HEK293 (cell line): Measurements from ENCODE around the gene BLOC1S5.

Experiments
- CTCF ChIA-PET: fragments of 350-600 bp; formaldehyde crosslinking; extraction: SDS; loops from one replicate; lab custom pipeline; 2021; ENCODE audit warnings: antibody characterized with exemption; lab: Yijun Ruan, JAX
- POLR2A ChIA-PET: fragments of 300-600 bp; formaldehyde crosslinking; extraction: SDS; loops from one replicate; lab custom pipeline; 2020; ENCODE audit warnings: antibody characterized with exemption, inconsistent platforms; lab: Yijun Ruan, JAX
- H3K27ac ChIP-seq: fragments of 200-500 bp; sonication (Bioruptor generic); 2 replicates; pipeline ENCODE4 v1.5.1; 2014; ENCODE audit warnings: low read depth, low read length, control low read depth, inconsistent platforms; ENCODE audit errors: extremely low read depth
- H3K36me3 ChIP-seq, 2 experiments: fragments of 200-500 bp in 1 of 2; sonication (Bioruptor generic) in 1 of 2; 1 replicate in 1 of 2; 2 replicates in 1 of 2; pipeline ENCODE4 v1.5.1; 2014 to 2017; ENCODE audit warnings: inconsistent platforms in 2 of 2, low read length in 2 of 2; ENCODE audit not compliant: control insufficient read depth in 2 of 2, insufficient read depth in 1 of 2
- H3K4me1 ChIP-seq: fragments of 200-500 bp; sonication (Bioruptor generic); 2 replicates; pipeline ENCODE4 v1.5.1; 2014; ENCODE audit warnings: mild to moderate bottlenecking, low read length, inconsistent platforms; ENCODE audit not compliant: control insufficient read depth, insufficient read depth
- H3K4me3 ChIP-seq: 2 replicates; pipeline ENCODE4 v1.5.1; 2011; ENCODE audit warnings: low read depth, mild to moderate bottlenecking, control low read depth, low read length, moderate library complexity
- H3K9me3 ChIP-seq: fragments of 200-500 bp; sonication (Bioruptor generic); 2 replicates; pipeline ENCODE4 v1.5.1; 2014; ENCODE audit warnings: low read depth, low read length, inconsistent platforms; ENCODE audit not compliant: control insufficient read depth, insufficient read depth
- GFI1B ChIP-seq: fragments of 450-650 bp; formaldehyde crosslinking; IDR thresholded peaks from 2 replicates; pipeline ENCODE4 v1.5.1; 2016; ENCODE audit warnings: missing biosample characterization, missing genetic modification characterization
- GLI2 ChIP-seq: fragments of 450-650 bp; formaldehyde crosslinking; IDR thresholded peaks from 2 replicates; pipeline ENCODE4; 2017; ENCODE audit warnings: missing biosample characterization, missing genetic modification characterization, low read depth, borderline replicate concordance
- HOXC10 ChIP-seq: sonication (generic); formaldehyde crosslinking; IDR thresholded peaks from 2 replicates; pipeline ENCODE4 v1.8.1; 2023; ENCODE audit warnings: mild to moderate bottlenecking, missing genetic modification reagents
- HOXD13 ChIP-seq: sonication (generic); formaldehyde crosslinking; IDR thresholded peaks from 2 replicates; pipeline ENCODE4 v1.8.0; 2022; ENCODE audit warnings: missing genetic modification reagents, borderline replicate concordance
- IKZF3 ChIP-seq: fragments of 450-650 bp; IDR thresholded peaks from 2 replicates; pipeline ENCODE4 v1.5.0; 2018; ENCODE audit warnings: missing biosample characterization, mild to moderate bottlenecking, missing genetic modification characterization, moderate library complexity
- KLF16 ChIP-seq: fragments of 450-650 bp; formaldehyde crosslinking; IDR thresholded peaks from 2 replicates; pipeline ENCODE4 v1.5.1; 2017; ENCODE audit warnings: missing biosample characterization, missing genetic modification characterization
- REPIN1 ChIP-seq: fragments of 450-650 bp; formaldehyde crosslinking; IDR thresholded peaks from 2 replicates; pipeline ENCODE4 v1.5.1; 2017; ENCODE audit warnings: missing biosample characterization, missing genetic modification characterization, low read depth
- YY1 ChIP-seq: fragments of 450-650 bp; formaldehyde crosslinking; IDR thresholded peaks from 2 replicates; pipeline ENCODE4 v1.5.1; 2018; ENCODE audit warnings: missing biosample characterization, missing genetic modification characterization
- ZNF133 ChIP-seq: fragments of 450-650 bp; formaldehyde crosslinking; IDR thresholded peaks from 2 replicates; pipeline ENCODE4 v1.5.1; 2016; ENCODE audit warnings: missing biosample characterization, missing genetic modification characterization
- ZNF138 ChIP-seq: fragments of 450-650 bp; formaldehyde crosslinking; IDR thresholded peaks from 2 replicates; pipeline ENCODE4 v1.5.1; 2016; ENCODE audit warnings: missing biosample characterization, missing genetic modification characterization, borderline replicate concordance
- ZNF155 ChIP-seq: fragments of 450-650 bp; formaldehyde crosslinking; IDR thresholded peaks from 2 replicates; pipeline ENCODE4 v1.5.1; 2016; ENCODE audit warnings: missing biosample characterization, missing genetic modification characterization
- ZNF184 ChIP-seq: fragments of 450-650 bp; IDR thresholded peaks from 2 replicates; pipeline ENCODE4 v1.5.1; 2018; ENCODE audit warnings: missing biosample characterization, mild to moderate bottlenecking, missing genetic modification characterization
- ZNF214 ChIP-seq: fragments of 450-650 bp; formaldehyde crosslinking; IDR thresholded peaks from 2 replicates; pipeline ENCODE4 v1.5.1; 2017; ENCODE audit warnings: missing biosample characterization, mild to moderate bottlenecking, missing genetic modification characterization, borderline replicate concordance
- ZNF221 ChIP-seq: fragments of 450-650 bp; formaldehyde crosslinking; IDR thresholded peaks from 2 replicates; pipeline ENCODE4 v1.5.1; 2017; ENCODE audit warnings: missing biosample characterization, missing genetic modification characterization, borderline replicate concordance
- ZNF223 ChIP-seq: fragments of 450-650 bp; formaldehyde crosslinking; IDR thresholded peaks from 2 replicates; pipeline ENCODE4 v1.5.1; 2016; ENCODE audit warnings: missing biosample characterization, missing genetic modification characterization
- ZNF239 ChIP-seq: fragments of 450-650 bp; formaldehyde crosslinking; IDR thresholded peaks from 2 replicates; pipeline ENCODE4 v1.5.1; 2016; ENCODE audit warnings: missing biosample characterization, missing genetic modification characterization
- ZNF341 ChIP-seq: fragments of 450-650 bp; formaldehyde crosslinking; IDR thresholded peaks from 2 replicates; pipeline ENCODE4; 2016; ENCODE audit warnings: low read depth, missing biosample characterization, missing genetic modification characterization
- ZNF549 ChIP-seq: fragments of 450-650 bp; IDR thresholded peaks from 2 replicates; pipeline ENCODE4 v1.5.1; 2018; ENCODE audit warnings: missing biosample characterization, missing genetic modification characterization, mild to moderate bottlenecking, inconsistent platforms, moderate library complexity
- ZSCAN18 ChIP-seq: fragments of 450-650 bp; formaldehyde crosslinking; IDR thresholded peaks from 2 replicates; pipeline ENCODE4 v1.5.1; 2016; ENCODE audit warnings: missing biosample characterization, missing genetic modification characterization
- TF ChIP-seq, protein P1 (sequence below): fragments of 450-650 bp; formaldehyde crosslinking; IDR thresholded peaks from 2 replicates; pipeline ENCODE4 v1.5.1; 2016; ENCODE audit warnings: missing biosample characterization, missing genetic modification characterization, borderline replicate concordance
- TF ChIP-seq, protein P2 (sequence below): fragments of 450-650 bp; formaldehyde crosslinking; IDR thresholded peaks from 2 replicates; pipeline ENCODE4 v1.5.1; 2017; ENCODE audit warnings: missing biosample characterization, missing genetic modification characterization
- TF ChIP-seq, protein P3 (sequence below): fragments of 450-650 bp; formaldehyde crosslinking; IDR thresholded peaks from 2 replicates; pipeline ENCODE4 v1.5.1; 2016; ENCODE audit warnings: missing biosample characterization, missing genetic modification characterization, low read depth

Gene BLOC1S5

DNA sequence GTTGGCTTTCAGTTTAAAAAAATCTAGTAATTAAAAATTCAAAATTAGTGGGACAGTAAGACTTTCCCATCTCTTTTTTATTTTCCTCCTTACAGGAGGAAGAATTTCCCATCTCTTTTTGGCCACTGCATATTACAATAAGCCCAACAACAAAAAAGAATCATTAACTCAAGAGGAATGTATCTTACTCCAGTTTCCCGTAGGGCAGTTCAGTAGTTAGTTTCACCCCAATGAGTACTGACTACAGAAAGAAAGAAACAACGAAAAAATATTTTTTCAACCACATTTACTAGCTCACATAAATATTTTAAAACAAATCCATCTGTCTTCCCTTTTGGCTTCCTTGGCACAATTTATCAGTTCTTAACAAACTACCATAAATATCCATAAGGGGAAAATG, 14.9 kb upstream of the BLOC1S5 start:
- Histone ChIP-seq H3K4me3 (no peak overlapping the region), H3K9me3 (no peaks in the 10 kb centered on the region), H3K4me1 (peaks cover 9% of the 10 kb centered on the region), H3K27ac (no peak overlapping the region), H3K36me3 (peaks cover 6 to 11% of the 10 kb centered on the region in 2 experiments; a peak in 2 of 3 replicates)
- ChIA-PET CTCF (interaction anchor here (0.8 to 1.4 kb wide), 3 partner anchors 14 to 1337 kb away, joined by 3 to 7 read pairs (median 4); partner anchors contain the start of gene BLOC1S5), POLR2A (no interaction called here)
- no peak for TF ChIP-seq ZNF184 (tag by site-specific recombination)
- TF ChIP-seq, protein P1, sequence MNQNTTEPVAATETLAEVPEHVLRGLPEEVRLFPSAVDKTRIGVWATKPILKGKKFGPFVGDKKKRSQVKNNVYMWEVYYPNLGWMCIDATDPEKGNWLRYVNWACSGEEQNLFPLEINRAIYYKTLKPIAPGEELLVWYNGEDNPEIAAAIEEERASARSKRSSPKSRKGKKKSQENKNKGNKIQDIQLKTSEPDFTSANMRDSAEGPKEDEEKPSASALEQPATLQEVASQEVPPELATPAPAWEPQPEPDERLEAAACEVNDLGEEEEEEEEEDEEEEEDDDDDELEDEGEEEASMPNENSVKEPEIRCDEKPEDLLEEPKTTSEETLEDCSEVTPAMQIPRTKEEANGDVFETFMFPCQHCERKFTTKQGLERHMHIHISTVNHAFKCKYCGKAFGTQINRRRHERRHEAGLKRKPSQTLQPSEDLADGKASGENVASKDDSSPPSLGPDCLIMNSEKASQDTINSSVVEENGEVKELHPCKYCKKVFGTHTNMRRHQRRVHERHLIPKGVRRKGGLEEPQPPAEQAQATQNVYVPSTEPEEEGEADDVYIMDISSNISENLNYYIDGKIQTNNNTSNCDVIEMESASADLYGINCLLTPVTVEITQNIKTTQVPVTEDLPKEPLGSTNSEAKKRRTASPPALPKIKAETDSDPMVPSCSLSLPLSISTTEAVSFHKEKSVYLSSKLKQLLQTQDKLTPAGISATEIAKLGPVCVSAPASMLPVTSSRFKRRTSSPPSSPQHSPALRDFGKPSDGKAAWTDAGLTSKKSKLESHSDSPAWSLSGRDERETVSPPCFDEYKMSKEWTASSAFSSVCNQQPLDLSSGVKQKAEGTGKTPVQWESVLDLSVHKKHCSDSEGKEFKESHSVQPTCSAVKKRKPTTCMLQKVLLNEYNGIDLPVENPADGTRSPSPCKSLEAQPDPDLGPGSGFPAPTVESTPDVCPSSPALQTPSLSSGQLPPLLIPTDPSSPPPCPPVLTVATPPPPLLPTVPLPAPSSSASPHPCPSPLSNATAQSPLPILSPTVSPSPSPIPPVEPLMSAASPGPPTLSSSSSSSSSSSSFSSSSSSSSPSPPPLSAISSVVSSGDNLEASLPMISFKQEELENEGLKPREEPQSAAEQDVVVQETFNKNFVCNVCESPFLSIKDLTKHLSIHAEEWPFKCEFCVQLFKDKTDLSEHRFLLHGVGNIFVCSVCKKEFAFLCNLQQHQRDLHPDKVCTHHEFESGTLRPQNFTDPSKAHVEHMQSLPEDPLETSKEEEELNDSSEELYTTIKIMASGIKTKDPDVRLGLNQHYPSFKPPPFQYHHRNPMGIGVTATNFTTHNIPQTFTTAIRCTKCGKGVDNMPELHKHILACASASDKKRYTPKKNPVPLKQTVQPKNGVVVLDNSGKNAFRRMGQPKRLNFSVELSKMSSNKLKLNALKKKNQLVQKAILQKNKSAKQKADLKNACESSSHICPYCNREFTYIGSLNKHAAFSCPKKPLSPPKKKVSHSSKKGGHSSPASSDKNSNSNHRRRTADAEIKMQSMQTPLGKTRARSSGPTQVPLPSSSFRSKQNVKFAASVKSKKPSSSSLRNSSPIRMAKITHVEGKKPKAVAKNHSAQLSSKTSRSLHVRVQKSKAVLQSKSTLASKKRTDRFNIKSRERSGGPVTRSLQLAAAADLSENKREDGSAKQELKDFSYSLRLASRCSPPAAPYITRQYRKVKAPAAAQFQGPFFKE: no peak
- no peak for TF ChIP-seq REPIN1 (tag by site-specific recombination)
- no peak for TF ChIP-seq ZNF133 (tag by site-specific recombination)
- no peak for TF ChIP-seq ZNF155 (tag by site-specific recombination)
- no peak for TF ChIP-seq ZNF223
- TF ChIP-seq GLI2 (tag by site-specific recombination): no peak

GRCh38 chr6:8077991-8078390, 13.8 kb upstream of the BLOC1S5 start:
- POLR2A ChIA-PET: interaction anchor here (0.9 kb wide), 1 partner anchor 24 kb away, joined by 3 read pairs; the partner anchor contains the start of gene EEF1E1
- CTCF ChIA-PET: no interaction called here
- Histone ChIP-seq H3K4me3 (no peak overlapping the region), H3K27ac (no peak overlapping the region)
- TF ChIP-seq ZNF138: no peak
- no peak for TF ChIP-seq YY1 (tag by site-specific recombination)
- TF ChIP-seq ZNF341: no peak
- no peak for TF ChIP-seq ZNF214
- TF ChIP-seq, protein P2, sequence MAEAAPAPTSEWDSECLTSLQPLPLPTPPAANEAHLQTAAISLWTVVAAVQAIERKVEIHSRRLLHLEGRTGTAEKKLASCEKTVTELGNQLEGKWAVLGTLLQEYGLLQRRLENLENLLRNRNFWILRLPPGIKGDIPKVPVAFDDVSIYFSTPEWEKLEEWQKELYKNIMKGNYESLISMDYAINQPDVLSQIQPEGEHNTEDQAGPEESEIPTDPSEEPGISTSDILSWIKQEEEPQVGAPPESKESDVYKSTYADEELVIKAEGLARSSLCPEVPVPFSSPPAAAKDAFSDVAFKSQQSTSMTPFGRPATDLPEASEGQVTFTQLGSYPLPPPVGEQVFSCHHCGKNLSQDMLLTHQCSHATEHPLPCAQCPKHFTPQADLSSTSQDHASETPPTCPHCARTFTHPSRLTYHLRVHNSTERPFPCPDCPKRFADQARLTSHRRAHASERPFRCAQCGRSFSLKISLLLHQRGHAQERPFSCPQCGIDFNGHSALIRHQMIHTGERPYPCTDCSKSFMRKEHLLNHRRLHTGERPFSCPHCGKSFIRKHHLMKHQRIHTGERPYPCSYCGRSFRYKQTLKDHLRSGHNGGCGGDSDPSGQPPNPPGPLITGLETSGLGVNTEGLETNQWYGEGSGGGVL (tag by site-specific recombination): no peak
- TF ChIP-seq HOXD13: no peak
- TF ChIP-seq KLF16: no peak
- no peak for TF ChIP-seq ZNF549 (tag by site-specific recombination)
- TF ChIP-seq ZSCAN18 (tag by site-specific recombination): no peak
- TF ChIP-seq, protein P3, sequence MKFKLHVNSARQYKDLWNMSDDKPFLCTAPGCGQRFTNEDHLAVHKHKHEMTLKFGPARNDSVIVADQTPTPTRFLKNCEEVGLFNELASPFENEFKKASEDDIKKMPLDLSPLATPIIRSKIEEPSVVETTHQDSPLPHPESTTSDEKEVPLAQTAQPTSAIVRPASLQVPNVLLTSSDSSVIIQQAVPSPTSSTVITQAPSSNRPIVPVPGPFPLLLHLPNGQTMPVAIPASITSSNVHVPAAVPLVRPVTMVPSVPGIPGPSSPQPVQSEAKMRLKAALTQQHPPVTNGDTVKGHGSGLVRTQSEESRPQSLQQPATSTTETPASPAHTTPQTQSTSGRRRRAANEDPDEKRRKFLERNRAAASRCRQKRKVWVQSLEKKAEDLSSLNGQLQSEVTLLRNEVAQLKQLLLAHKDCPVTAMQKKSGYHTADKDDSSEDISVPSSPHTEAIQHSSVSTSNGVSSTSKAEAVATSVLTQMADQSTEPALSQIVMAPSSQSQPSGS (tag by site-specific recombination): no peak
- no peak for TF ChIP-seq ZNF221 (tag by site-specific recombination)
- TF ChIP-seq HOXC10 (CRISPR knock-in tag): no peak
- no peak for TF ChIP-seq GFI1B (tag by site-specific recombination)
- no peak for TF ChIP-seq ZNF239 (tag by site-specific recombination)
- TF ChIP-seq IKZF3 (tag by site-specific recombination): no peak
- TF ChIP-seq, all 188 proteins: peak for 0
- Histone ChIP-seq H3K9me3 (no peaks in the 10 kb centered on the region), H3K36me3 (peaks cover 6 to 11% of the 10 kb centered on the region in 2 experiments; a peak in 2 of 3 replicates), H3K4me1 (no peaks in the 10 kb centered on the region)
